Measurements from ENCODE around the gene DHH.
A peak's percentile ranks its signal among the peaks of the same experiment; 100 is the strongest.

DHH gene

DNA sequence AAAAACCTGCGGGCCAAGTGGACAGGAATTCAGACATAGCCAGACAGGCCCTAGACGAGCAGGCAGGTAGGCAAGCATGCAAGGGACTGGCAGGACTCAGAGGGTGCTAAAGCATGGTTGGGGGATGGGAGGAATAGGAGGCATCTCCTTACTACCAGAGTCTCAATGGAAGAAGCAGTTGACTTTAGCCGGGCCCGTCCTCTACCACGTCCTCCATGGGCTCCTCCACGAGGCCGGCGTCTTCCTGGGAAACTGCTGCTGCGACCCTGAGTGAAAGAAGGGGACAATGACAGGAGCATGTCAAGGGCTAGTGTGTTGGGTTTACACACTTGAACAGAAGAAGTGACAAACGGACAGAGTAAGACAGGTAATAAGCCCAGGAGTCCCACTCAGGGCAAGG is 45.6 kb downstream of the DHH start:
- DNase-seq: no peak

DNA sequence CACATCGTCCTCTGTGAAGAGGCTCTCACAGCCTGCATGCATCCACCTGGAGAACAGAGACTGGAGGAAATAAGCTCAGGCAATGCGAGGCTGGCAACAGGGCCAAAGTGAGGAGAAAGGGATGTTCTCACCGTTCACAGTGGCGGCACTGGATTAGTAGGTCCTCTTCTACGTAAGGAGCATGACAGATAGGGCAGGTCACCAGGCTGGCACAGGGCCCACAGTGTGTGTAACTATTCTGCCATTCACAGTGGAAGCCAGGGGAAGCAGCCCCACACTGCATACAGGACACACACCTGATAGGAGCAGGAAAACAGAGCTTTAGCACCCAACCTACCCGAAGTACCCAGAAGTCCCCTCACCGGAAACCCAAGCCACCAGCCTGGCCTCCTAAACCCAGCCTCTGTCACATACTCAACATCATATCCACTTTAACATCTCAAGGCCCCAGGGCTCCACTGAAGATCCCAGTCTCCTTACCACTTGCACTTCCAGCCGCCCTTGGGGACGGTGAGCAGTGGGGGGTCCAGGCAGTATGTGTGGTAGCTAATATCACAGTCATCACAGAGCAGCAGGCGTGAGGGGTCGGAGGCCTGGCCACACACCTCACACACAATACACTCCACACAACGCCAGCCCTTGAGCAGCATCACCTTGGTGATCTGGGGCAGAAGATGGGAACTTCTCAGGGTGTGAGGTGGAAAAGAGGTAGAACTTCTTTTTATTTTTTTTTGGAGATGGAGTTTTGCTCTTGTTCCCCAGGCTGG is 48.3 kb downstream of the DHH start:
- no peak for DNase-seq

DNA sequence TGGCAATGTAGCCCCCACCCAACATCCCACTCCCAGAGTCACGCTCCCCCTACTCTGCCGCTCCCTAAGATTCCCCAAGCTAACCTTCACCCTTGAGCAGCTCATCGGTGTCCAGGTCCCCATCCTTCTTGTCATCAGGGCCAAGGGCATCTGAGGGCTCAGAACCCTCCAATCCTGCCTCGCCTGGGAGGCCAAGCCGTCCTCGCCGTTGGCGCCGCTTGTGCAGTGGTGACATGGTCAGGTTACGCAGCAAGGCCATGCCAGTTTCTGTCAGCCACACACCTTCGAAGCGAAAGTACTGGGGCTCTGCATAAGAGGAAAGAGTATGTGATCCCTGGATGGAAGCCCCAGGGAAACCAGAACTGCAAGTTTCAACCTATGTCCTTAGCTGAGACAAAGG is 49.9 kb downstream of the DHH start:
- no peak for DNase-seq

DNA sequence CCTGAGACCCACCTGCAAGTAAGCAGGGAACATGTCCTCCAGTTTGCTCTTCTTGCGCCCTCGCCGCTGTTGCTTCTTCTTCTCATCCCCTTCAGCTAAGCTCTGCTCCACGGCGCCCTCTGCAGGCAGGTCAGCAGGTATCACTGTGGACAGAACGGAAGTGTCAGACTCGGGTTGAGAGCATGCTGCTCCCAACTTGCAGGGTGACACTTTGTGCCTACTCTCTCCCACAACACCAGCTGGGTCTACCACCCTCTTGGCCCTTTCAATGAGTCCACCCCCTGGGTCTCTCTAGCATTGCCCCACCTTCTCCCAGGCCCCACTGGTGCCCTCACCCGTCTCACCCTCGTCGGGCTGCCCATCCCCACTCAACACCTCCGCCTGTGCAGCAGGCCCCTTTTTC is 50.7 kb downstream of the DHH start:
- peak; percentile 78 for DNase-seq

DNA sequence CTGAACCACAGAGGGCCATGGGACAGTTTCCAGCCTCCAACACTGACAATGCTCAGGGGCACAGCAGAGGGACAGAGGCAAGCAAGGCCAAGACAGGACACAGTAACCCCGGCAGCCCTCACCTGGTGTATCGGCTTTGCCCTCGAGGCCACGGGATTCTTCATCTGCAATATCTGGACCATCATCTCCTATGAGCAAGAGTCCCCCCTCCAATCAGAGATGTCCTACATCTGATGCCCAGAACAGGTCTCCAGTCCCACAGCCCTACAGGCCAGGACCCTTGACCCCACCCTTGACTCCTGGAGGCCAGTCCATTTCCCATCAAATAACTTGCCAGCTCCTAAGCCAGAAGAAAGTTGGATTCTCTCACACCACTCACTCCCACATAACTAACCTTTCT is 51.4 kb downstream of the DHH start:
- no peak for DNase-seq

DNA sequence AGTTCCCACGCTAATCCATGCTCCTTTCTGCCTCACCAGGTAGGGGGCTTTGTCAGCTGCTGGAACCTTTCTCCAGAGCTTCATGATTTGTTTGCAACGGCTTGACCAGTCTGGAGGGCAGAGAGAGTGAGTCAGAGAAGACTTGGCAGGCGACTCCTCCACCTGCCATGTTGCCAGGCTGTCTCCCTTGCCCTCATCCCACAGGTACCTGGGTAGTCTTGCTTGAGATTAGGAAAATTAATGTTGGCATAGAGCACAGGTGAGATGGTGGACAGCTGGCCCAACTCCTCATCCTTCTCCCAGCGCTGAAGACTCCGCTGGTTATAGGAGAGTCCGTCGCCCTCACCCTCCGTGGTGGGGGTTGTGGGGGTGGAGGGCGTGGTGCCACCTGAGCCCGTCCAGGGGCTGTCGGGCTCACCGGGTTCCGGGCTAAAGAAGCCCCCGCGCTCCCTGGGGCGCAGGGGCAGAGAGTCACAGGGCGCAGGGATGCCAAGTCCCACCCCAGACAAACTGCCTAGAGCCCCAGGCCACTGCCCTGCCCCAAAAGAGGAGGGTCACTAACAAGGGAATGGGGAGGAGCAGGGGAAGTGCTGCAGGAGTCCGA is 52.6 kb downstream of the DHH start:
- no peak for DNase-seq

DNA sequence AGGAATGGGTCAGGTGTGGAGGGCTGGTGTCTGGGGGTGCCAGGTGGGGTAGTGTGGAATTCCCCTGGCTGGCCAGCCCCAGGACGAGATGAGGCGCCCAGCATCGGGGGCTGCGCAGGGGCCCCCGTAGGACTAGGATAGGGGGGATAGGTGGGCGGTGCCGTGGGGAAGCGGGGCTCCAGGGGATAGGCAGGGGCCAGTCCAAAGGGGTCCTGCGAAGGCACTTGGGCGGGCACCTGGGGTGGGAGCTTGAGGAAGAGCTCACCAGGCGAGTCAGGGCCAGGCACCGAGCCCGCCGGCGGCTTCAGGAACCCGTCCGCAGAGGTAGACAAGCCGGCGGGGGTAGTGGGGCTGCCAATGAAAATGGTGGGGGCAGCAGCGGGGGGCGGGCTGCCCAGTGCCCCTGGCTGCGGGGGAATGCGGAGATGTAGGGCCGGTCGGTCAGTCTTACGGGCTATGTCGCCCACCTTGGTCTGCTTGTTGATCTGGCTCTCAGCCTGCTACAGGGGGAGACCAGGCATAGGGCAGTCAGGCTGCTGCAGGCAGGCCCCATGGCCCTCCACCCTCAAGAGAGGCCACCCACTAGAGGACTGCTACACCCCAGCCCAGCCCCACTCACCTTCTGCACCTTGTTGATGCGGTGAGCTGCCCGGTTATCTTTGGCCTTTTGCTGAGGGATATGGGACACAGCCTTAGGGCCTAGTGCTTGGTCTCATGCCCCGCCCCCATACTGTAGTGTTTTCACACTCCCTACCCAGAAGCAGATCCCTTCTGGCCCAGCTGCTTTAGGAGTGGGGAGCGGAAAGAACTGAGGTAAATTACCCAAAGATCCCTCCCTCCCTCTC is 53.3 kb downstream of the DHH start:
- DNase-seq: no peak

DNA sequence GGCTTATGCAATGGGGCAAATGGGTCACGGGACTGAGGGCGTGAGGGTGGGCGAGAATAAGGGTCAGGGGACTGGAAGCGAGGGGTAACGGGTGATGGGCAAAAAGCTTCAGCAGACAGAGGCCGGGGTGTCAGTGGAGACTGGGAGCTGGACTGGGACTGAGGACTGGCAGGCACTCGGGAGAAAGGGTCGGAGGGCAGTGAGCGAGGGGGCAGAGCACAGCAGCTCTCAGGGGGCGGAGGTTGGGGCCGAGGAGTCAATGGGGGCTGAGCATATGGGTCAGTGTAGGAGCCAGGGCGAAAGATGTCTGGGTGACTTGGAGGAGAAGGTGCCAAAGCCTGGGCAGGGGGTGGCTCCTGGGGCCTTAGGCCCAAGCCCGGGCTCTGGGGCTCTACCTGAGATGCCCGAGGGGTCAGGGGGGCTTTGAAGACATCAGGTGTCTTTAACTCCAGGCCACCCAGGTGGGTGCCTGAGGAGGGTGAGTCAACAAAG is 54.2 kb downstream of the DHH start:
- no peak for DNase-seq

DNA sequence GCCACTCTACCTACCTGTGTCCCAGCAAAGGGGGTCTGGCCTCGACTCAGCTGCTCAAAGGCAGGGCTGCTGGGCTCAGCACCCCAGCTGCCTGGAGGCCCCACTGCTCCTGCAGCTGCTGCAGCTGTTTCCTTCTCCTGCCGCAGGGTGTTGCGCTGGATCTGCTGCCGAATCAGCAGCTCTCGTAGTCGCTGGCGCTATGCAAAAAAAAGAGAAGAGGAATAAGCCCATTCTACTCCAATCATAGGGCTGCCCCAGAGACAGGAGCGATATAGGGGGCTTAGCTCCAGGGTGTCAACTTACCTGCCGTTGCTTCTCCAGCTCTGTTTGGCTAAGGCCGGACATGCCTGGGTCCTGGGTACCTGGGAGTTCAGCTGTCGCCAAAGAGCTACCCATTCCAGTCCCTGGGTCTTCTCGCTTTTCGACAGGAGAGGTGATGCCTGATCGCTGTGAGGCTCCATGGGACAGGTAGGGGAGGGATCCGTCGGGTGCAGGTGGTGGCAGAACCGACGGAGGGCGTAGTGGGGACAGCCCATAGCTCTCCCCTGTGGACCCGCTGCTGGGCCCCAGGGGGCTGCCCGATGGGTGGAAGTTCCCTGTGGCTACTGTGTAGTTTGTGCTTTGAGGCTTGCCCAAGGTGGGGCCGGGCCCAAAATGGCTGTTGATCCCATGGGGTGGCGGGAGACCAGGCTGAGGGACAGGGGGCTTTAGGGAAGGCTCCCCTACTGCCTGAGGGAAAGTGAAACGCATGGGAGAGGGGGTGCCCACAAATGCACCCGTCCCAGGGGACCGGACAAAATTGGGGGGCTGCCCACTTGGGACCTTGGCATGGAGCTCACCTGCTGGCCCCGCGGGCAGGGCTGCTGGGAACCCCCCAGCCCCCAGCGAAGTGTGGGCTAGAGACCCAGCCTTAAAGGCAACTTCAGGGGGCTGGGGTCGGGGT is 54.9 kb downstream of the DHH start:
- no peak for DNase-seq

DNA sequence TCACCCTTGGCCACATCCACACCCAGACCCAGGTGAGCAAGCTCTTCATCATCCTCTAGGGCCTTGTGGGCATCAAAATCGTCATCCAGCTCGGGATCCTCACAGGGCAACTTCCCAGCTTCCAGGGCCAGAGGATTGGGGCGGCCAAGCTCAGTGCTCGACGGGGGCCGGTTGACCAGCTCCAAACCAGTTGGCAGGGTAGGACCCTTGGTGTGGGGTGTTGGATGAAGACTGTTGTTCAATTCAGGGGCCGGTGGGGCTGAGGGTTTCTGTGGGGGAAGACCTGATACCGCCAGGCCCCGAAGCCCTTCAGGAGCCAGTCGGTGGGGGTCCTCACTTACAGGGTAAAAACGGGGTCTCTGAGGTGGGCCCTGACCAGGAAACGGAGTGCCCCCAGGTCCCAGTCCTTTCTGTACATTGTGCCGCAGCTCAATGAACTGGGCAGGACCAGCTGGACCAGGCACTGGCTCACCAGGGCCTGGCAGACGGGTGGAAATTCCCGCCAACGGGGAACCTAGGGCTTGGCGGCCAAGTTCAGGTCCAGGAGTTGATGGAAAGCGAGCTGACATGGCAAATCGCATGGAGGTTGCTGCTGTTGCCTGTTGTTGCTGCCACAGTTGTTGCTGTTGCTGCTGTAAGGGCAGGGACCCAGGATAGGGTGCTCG is 56.2 kb downstream of the DHH start:
- no peak for DNase-seq

DNA sequence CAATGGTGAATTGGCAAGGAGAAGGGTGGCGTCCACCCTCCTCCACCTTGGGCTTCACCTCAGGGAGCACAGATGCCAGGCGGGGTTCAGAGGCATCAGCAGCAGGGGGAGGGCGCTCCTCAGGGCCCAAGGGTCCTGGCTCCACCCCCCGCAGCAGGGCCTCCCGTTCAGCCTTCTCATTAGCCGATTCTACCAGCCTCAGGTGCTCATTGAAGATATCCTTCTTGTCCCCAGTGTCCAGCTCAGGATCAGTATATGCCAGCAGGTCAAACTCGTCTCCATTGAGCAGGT is 56.7 kb downstream of the DHH start:
- DNase-seq: no peak

DNA sequence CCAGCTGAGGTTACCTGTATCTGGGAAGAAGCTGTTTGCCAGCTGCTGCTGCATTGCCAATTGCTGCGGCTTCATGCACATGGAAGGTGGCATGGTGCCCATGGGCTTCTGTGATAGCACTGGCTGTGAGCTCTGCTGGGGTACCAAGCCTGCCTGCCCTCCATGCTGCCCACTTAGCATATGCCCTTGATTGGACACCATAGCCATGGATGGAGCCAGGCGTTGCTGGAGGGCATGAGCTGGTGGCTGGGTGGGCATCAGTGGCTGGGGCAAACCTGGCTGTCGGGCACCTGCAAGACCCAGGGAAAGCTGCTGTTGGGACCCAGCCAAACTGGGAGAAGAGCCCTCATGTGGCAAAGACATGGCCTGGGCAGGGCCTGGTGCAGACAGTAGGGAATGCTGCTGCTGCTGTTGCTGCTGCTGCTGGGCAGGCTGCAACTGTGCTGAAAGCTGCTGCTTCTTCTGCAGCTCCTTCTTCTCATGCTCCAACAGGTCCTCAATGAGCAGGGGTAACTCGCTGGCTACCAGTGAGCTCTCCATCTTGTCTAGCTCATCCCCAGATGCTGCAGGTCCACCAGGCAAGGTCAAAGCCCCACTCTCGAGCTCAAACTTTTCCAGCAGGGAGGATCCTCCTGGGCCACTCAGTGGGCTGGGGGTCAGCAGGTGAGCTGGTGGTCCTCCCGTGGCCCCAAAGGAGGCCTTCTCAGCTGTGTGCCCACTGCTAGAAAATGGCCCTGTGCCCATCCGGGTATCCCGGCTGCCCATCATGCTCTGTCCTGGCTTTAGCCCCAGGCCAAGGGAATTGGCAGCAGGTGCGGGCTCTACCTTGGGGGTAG is 57.3 kb downstream of the DHH start:
- DNase-seq: no peak

All from hematopoietic multipotent progenitor cell treated with erythropoietin and hydrocortisone succinate and interleukin-3 and kit ligand, for 8 days (in vitro differentiated cells).